GM23248 (cell line): ENCODE data around the gene NOL12. TPM values are rescaled to one million over a fixed set of nuclear protein-coding genes. Genes with fewer than 3 reads are reported as not detected.

Experiments used
- DNase-seq: peaks from one replicate; pipeline ENCODE4 v3.0.0-alpha.2; 2015
- H2AFZ ChIP-seq: fragments of 200-600 bp; sonication (generic); 2 replicates; pipeline ENCODE4 v1.6.1; 2016; ENCODE audit warnings: antibody characterized with exemption
- H3F3A ChIP-seq: fragments of 200-600 bp; sonication (generic); 2 replicates; pipeline ENCODE4 v1.6.1; 2016; ENCODE audit warnings: mild to moderate bottlenecking, antibody characterized with exemption, mixed run types; ENCODE audit not compliant: insufficient read depth
- H3K27ac ChIP-seq: fragments of 200-600 bp; sonication (generic); 2 replicates; pipeline ENCODE4 v1.5.1; 2016; ENCODE audit warnings: mild to moderate bottlenecking
- H3K27me3 ChIP-seq: fragments of 200-600 bp; sonication (generic); replicated peaks from 2 replicates; pipeline ENCODE4 v1.6.1; 2016; ENCODE audit warnings: mild to moderate bottlenecking; ENCODE audit not compliant: insufficient read depth
- H3K36me3 ChIP-seq: fragments of 200-600 bp; sonication (generic); 2 replicates; pipeline ENCODE4 v1.6.1; 2016; ENCODE audit warnings: low read depth, mild to moderate bottlenecking
- H3K4me1 ChIP-seq: fragments of 200-600 bp; sonication (generic); 2 replicates; pipeline ENCODE4 v1.6.1; 2016; ENCODE audit warnings: mild to moderate bottlenecking; ENCODE audit not compliant: insufficient read depth
- H3K4me2 ChIP-seq: fragments of 200-600 bp; sonication (generic); one replicate; pipeline ENCODE4 v1.6.1; 2016; ENCODE audit warnings: mild to moderate bottlenecking; ENCODE audit not compliant: unreplicated experiment
- H3K4me3 ChIP-seq: fragments of 200-600 bp; sonication (generic); 2 replicates; pipeline ENCODE4 v1.5.1; 2016; ENCODE audit warnings: mild to moderate bottlenecking
- H3K79me2 ChIP-seq: fragments of 200-600 bp; sonication (generic); 2 replicates; pipeline ENCODE4 v1.6.1; 2016; ENCODE audit warnings: mild to moderate bottlenecking; ENCODE audit not compliant: insufficient read depth
- H3K9ac ChIP-seq: fragments of 200-600 bp; sonication (generic); 2 replicates; pipeline ENCODE4 v1.6.1; 2016; ENCODE audit warnings: mild to moderate bottlenecking
- H3K9me2 ChIP-seq: fragments of 200-600 bp; sonication (generic); 2 replicates; pipeline ENCODE4 v1.6.1; 2016; ENCODE audit warnings: mixed run types, mild to moderate bottlenecking, moderate library complexity; ENCODE audit not compliant: insufficient read depth
- H3K9me3 ChIP-seq: fragments of 200-600 bp; sonication (generic); one replicate; pipeline ENCODE4 v1.6.1; 2017; ENCODE audit warnings: low read depth
- H4K20me1 ChIP-seq: fragments of 200-600 bp; sonication (generic); 2 replicates; pipeline ENCODE4 v1.6.0; 2016; ENCODE audit not compliant: insufficient read depth
- EZH2 ChIP-seq: fragments of 200-600 bp; sonication (generic); IDR thresholded peaks from 2 replicates; pipeline ENCODE4 v1.6.1; 2018; ENCODE audit warnings: antibody characterized with exemption, mild to moderate bottlenecking; ENCODE audit not compliant: insufficient read depth, poor library complexity, severe bottlenecking
- EZH2phosphoT487 ChIP-seq: fragments of 200-600 bp; sonication (generic); IDR thresholded peaks from 2 replicates; pipeline ENCODE4 v1.6.1; 2018; ENCODE audit warnings: antibody characterized with exemption, moderate library complexity, mild to moderate bottlenecking, low read depth; ENCODE audit not compliant: insufficient read depth
- WGBS, 2 experiments: methylation state at CpG; one replicate each; pipeline ENCODE4 v1.1.6; 2015 to 2017; ENCODE audit warnings: low lambda C conversion rate in 2 of 2, low coverage in 1 of 2; ENCODE audit errors: missing lambda C conversion rate in 2 of 2; 5-methylcytosine and 5-hydroxymethylcytosine counted together
- in situ Hi-C: fragments of 300-500 bp; cut with MboI; formaldehyde crosslinking; loops from 2 replicates; pipeline ENCODE4 v1.15.0; 2020
- polyA plus RNA-seq: library from polyadenylated mRNA; unstranded; fragments of >200 nt; fragmentation: Nextera tagmentation; extraction: Ambion mirVana; gene quantifications from 2 replicates; pipeline ENCODE4 v1.2.1, GENCODE V29; 2016
- total RNA-seq: library from RNA; depleted of rRNA; stranded (reverse); fragments of >200 nt; shearing (Covaris generic); gene quantifications from 2 replicates; pipeline ENCODE4 v1.2.3, GENCODE V29; 2014

Gene NOL12
- total and polyA plus RNA-seq, 2 experiments from 2014 or later, result 4.9 to 25.1 TPM

DNA sequence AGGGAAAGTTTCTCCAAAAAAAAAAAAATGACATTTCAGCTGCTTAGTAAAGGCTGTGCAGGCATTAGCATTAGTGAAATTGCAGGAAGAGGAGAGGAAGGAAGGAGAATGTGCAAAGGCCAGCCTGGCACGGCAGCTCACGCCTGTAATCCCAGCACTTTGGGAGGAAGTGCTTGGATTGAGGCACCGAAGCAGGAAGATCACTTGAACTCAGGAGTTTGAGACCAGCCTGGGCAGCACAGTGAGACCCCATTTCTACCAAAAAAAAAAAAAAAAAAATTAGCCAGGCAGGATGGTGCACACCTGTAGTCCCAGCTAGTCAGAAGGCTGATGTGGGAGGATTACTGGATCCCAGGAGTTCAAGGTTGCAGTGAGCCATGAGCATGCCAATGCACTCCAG lies 18.5 kb downstream of the NOL12 start:
- no peak for DNase-seq
- Histone ChIP-seq H3K4me2 (no peak overlapping the region), H3F3A (no peaks in the 10 kb centered on the region), H3K9me2 (no peaks in the 10 kb centered on the region), H3K9ac (no peak overlapping the region), H3K4me1 (peaks cover 7% of the 10 kb centered on the region), H3K79me2 (no peaks in the 10 kb centered on the region), H3K9me3 (no peaks in the 10 kb centered on the region), H3K27me3 (no peaks in the 10 kb centered on the region), H4K20me1 (no peaks in the 10 kb centered on the region), H3K4me3 (no peak overlapping the region), H3K27ac (no peak overlapping the region), H3K36me3 (no peaks in the 10 kb centered on the region), H2AFZ (no peak overlapping the region)
- in situ Hi-C loops, result no loop called here
- 97 to 100% methylated on average over 3 of the region's 3 CpGs for WGBS, 2 experiments
- no peak for TF ChIP-seq EZH2
- TF ChIP-seq EZH2phosphoT487, result no peak

GRCh38 chr22:37705205-37705604 lies 19.1 kb downstream of the NOL12 start:
- Histone ChIP-seq H4K20me1 (no peaks in the 10 kb centered on the region), H3K36me3 (no peaks in the 10 kb centered on the region), H3K79me2 (no peaks in the 10 kb centered on the region), H3K9me3 (no peaks in the 10 kb centered on the region), H3K9ac (no peak overlapping the region), H3K27me3 (no peaks in the 10 kb centered on the region), H3K4me1 (peaks cover 7% of the 10 kb centered on the region), H3K27ac (no peak overlapping the region), H3F3A (no peaks in the 10 kb centered on the region), H3K4me3 (no peak overlapping the region), H2AFZ (no peak overlapping the region), H3K9me2 (no peaks in the 10 kb centered on the region), H3K4me2 (no peak overlapping the region)
- TF ChIP-seq EZH2phosphoT487, result no peak
- TF ChIP-seq EZH2, result no peak
- DNase-seq, result no peak
- in situ Hi-C loops, result no loop called here
- 93 to 94% methylated on average over 3 of the region's 3 CpGs for WGBS, 2 experiments

DNA sequence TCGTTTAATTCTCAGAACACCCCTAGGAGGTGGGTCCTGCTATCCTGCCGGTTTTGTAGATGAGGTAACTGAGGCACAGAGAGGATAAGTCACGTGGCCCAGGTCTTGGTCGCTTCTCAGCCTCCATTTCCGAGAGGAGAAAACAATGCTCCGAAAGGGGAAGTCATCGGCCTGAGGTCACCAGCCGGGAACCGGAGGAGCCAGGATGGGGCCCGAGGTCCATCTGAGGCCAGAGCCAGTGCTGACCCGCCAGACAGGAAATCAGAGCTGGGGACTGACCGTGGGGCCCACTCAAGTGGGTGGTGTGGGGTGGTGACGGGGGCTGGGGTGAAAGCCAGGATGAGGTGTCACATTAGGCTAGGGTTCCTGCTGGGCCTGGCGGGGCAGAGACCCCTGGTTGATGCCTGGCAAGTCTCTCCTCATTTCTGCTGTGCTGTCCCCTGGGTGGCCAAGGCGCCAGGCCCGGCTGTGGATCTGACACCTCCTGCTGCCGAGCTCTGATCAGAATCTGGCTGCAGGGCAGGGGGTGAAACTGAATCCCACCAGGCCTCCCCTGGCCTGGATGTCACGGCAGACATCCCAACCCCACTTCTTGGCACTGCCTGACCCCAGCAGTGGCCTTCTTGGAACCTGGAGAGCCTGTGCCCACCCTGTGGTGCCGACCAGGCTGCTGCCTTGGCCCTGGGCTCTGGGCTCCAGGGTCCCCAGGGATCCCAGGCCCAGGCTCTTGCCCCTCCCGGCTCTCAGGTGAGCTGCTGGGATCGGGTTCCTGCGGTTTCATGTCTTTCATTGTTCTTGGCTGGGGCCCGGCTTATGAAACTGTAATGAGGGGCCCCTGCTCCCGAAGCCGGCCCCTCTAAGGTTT lies 22.7 kb downstream of the NOL12 start:
- WGBS, 2 experiments, result 91 to 95% methylated on average over 21 to 25 of the region's 25 CpGs
- H4K20me1 ChIP-seq, result no peaks in the 10 kb centered on the region

DNA sequence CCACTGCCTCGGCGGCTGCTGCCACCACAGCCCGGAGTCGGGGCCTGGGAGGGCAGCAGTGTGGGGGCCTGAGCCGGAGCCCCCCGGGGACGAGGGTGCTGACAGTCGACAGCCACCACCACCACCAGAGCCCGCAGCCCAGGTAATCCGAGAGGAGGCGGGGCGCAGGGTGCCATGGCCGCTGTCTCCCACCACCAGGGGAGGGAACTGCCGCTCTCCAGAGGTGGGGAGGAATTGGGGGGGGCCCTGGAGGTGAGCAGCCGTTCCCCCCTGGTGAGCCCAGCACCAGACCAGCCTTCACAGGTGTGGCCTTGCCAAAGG lies 23.3 kb downstream of the NOL12 start:
- H3K27me3 ChIP-seq, result no peaks in the 10 kb centered on the region
- no peaks in the 10 kb centered on the region for H3K9me3 ChIP-seq
- TF ChIP-seq EZH2phosphoT487, result no peak
- TF ChIP-seq EZH2, result no peak
- no peaks in the 10 kb centered on the region for H3K4me1 ChIP-seq
- in situ Hi-C loops, result no loop called here
- no peak overlapping the region for H3K4me2 ChIP-seq
- H3K79me2 ChIP-seq, result no peaks in the 10 kb centered on the region
- no peaks in the 10 kb centered on the region for H3K36me3 ChIP-seq
- H2AFZ ChIP-seq, result no peak overlapping the region
- no peak overlapping the region for H3K27ac ChIP-seq
- H3F3A ChIP-seq, result no peaks in the 10 kb centered on the region
- WGBS, 2 experiments, result 92 to 100% methylated on average over 3 to 12 of the region's 15 CpGs
- no peaks in the 10 kb centered on the region for H3K9me2 ChIP-seq
- no peak for DNase-seq
- H4K20me1 ChIP-seq, result no peaks in the 10 kb centered on the region
- no peak overlapping the region for H3K4me3 ChIP-seq
- H3K9ac ChIP-seq, result no peak overlapping the region

More for the DNA sequence above, 22.7 kb downstream of the NOL12 start:
- DNase-seq, result no peak
- Histone ChIP-seq H3K36me3 (no peaks in the 10 kb centered on the region), H3K79me2 (no peaks in the 10 kb centered on the region), H3K4me1 (peaks cover 4% of the 10 kb centered on the region), H3K27ac (no peak overlapping the region), H3K9me2 (no peaks in the 10 kb centered on the region), H3K9me3 (no peaks in the 10 kb centered on the region), H3K4me2 (no peak overlapping the region), H3F3A (no peaks in the 10 kb centered on the region), H3K9ac (no peak overlapping the region), H3K27me3 (no peaks in the 10 kb centered on the region), H2AFZ (no peak overlapping the region), H3K4me3 (no peak overlapping the region)
- TF ChIP-seq EZH2 (no peak), EZH2phosphoT487 (no peak)
- in situ Hi-C loops, result no loop called here
